Measurements from ENCODE around the gene NFKBIZ.
A peak's percentile ranks its signal among the peaks of the same experiment; 100 is the strongest.
"Not testable (repeated sequence)": the region's sequence is repeated elsewhere in the genome, so short reads cannot be mapped to it uniquely, and the experiment has no call there.

The NFKBIZ gene

DNA sequence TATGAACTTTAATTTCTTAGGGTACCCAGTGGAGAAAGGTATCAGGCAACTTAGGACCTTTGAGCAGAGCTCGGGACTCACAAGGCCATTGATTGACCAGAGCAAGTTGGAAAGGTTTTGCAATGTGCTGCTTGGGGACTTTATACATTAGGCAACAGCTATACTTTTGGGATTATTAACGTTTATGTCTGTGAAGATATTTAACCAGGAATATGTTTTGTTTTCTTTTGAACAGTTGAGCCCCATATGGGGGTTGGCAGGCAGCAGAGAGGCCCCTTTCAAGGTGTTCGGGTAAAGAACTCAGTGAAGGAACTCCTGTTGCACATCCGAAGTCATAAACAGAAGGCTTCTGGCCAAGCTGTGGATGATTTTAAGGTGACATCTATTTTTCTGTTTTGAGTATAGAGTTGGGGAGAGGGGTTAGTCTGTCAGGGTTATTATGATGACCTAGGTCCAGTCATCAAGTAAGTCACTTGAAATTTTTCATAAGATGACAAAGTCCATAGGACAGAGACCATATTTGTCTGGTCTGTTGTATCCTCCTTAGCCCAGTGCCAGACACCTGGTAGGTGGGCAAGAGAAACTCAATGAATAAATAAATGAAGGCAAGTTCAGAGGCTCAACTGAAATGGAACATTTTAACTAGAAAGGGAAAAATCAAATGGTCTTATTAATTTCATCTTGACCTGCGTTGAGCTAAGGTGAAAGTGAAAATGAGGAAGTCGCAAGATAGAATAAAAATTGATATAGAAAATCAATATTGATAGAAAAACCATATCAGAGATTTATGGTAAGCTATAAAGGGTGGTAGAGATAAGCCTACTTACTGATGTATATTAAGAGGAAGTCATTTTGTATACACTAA is 2.8 kb downstream of the NFKBIZ start:
- no peak for DNase-seq

DNA sequence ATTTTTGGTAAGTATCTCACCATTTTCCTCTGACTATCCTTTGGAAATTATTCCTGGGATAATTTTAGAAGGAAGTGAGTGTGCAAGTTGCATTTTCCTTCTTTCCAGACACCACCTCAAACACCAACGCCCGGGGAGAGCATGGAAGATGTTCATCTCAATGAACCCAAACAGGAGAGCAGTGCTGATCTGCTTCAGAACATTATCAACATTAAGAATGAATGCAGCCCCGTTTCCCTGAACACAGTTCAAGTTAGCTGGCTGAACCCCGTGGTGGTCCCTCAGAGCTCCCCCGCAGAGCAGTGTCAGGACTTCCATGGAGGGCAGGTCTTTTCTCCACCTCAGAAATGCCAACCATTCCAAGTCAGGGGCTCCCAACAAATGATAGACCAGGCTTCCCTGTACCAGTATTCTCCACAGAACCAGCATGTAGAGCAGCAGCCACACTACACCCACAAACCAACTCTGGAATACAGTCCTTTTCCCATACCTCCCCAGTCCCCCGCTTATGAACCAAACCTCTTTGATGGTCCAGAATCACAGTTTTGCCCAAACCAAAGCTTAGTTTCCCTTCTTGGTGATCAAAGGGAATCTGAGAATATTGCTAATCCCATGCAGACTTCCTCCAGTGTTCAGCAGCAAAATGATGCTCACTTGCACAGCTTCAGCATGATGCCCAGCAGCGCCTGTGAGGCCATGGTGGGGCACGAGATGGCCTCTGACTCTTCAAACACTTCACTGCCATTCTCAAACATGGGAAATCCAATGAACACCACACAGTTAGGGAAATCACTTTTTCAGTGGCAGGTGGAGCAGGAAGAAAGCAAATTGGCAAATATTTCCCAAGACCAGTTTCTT is 3.9 kb downstream of the NFKBIZ start:
- DNase-seq = no peak

DNA sequence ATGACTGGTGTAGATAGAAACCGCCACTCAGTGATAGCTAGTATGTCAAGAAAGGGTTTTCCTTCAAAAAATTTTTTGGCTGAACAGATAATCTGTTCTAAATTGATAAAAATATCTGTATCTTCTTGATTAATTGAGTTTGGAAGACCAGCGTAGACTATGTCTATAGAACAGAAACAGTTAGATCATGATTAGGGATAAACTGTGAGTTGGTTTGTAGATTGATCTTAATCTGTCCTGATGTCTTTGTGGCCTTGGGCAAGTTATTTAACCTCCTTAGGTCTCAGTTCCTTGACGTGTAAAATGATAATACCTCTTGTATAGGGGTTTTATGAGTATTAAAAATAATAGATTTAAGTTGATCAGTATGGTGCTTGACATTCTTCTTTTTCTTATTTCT is 4.7 kb downstream of the NFKBIZ start:
- no peak for DNase-seq

GRCh38 chr3:101854608-101855304 is 5.4 kb downstream of the NFKBIZ start:
- DNase-seq = no peak

- DNase-seq = no peak
Observed at GRCh38 chr3:101857301-101857741, 8.0 kb downstream of the NFKBIZ start.

GRCh38 chr3:101858464-101859030 is 9.2 kb downstream of the NFKBIZ start:
- DNase-seq = no peak

DNA sequence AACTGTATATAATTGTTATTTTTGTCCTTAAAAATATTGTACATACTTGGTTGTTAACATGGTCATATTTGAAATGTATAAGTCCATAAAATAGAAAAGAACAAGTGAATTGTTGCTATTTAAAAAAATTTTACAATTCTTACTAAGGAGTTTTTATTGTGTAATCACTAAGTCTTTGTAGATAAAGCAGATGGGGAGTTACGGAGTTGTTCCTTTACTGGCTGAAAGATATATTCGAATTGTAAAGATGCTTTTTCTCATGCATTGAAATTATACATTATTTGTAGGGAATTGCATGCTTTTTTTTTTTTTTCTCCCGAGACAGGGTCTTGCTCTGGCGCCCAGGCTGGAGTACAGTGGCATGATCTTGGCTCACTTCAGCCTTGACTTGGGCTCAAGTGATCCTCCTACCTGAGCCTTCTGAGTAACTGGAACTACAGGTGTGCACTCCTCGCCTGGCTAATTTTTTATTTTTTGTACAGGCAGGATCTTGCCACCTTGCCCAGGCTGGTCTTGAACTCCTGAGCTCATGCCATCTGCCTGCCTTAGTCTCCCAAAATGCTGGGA is 10.7 kb downstream of the NFKBIZ start:
- no peak for DNase-seq

DNA sequence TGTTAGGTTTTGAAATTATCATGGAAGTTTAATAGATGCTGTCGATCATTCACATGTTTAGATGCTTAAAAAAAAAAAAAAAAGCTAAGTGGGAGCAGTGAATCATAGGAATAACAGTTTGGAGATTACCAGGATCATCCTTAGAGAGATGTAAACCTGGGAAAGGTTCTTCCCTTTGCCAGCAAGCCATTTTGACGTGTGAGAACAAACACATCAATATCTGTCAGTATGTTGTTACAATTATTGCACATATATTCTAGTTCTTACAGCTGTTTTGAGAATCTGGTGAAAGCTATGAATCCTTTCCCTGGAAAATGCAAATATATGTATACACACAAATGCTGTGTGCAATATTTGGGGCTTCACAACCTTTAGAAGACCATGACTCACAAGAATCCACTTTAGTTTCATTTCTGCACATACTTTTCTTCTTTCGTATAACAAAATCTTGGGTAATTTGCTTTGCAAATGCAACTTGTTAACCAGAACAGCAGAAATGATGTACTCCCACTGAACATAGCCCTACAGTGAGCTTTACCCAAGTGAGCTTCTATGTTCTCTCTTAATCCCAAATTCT is 12.0 kb downstream of the NFKBIZ start:
- DNase-seq = no peak

- DNase-seq = no peak
Observed at GRCh38 chr3:101861789-101862415, 12.6 kb downstream of the NFKBIZ start.

- no peak for DNase-seq
Observed at GRCh38 chr3:101862416-101863165, 13.3 kb downstream of the NFKBIZ start.

GRCh38 chr3:101864926-101865325 is 15.6 kb downstream of the NFKBIZ start:
- not testable (repeated sequence) for DNase-seq

- DNase-seq = no peak
Observed at GRCh38 chr3:101865751-101866509, 16.6 kb downstream of the NFKBIZ start.

DNA sequence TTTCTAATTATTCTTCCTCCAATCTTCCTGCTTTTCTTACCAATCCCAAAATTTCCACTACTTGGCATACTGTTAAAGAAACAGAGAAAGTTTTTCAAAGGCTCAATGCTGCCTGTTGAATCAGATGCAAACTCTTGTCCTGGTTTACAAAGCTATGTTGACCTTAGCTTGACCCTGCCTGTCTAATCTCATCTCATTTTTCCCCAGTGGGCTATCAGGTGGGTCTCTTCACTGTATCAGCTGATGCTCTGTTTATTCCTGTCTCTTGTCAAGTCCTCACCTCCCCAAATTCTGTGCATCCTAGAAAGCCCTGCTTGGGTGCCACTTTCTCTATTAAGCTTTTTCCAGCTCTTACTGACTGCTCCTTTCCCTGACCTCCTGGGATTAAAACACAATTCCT is 18.2 kb downstream of the NFKBIZ start:
- DNase-seq = no peak

GRCh38 chr3:101867996-101868395 is 18.7 kb downstream of the NFKBIZ start:
- DNase-seq = no peak

- DNase-seq = peak; percentile 28
Observed at GRCh38 chr3:101868534-101869464, 19.5 kb downstream of the NFKBIZ start.

DNA sequence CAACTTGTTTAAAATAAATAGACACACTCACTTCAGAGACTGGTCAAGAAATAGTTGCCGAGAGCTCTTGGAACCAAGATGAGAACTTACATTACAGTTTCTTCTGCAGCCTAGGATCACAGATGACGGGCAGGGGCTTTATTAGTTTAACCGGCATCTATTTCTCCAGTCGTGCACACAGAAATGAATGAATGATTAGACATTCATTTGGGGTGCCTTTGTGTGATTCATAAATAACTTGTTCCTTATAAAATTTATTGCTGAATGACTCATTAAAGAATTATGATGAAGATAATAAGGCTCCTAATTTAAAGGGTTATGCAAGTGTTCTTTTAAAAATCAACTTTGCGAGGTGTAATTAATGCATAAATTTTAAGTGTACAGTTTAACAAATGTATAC is 20.8 kb downstream of the NFKBIZ start:
- no peak for DNase-seq

GRCh38 chr3:101873619-101874018 is 24.3 kb downstream of the NFKBIZ start:
- no peak for DNase-seq

DNA sequence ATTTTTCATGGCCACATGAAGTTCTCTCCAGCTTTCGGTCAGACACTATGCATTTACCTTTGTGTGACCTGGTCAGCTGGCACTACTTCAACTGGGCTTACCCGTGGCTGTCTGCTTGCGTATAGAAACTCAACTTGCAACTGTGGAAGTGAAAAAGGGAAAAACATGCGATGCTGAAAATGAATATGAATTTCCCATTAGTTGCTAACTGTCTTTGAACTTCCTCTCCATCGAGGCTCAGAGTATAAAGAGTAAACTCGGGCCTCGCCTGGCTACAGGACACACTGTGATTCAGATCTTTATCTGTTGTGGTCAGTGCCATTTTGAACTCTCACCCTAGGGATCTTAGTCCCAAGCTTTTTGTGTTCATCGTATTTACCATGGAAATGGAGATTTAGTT is 26.8 kb downstream of the NFKBIZ start:
- no peak for DNase-seq

DNA sequence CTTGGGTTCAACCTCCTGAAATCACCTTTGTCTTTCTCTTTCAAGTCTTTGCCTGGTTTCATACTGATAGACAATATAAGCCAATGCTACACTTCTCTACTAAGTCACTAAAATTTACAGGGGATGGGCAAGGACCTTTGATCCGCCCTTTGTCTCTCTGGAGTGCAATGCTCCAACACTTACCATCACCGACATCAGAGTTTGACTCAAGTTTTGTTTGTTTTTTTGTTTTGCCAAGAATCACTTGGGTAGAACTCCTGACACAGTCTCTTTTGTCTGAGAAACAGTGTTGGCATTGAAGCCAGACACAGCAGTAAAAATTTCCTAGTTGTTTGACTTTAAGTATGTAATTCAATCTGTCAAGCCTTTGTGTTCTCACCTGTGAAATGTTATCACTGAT is 29.3 kb downstream of the NFKBIZ start:
- DNase-seq = no peak
